Measurements from ENCODE around the gene HOXD4.

DNA sequence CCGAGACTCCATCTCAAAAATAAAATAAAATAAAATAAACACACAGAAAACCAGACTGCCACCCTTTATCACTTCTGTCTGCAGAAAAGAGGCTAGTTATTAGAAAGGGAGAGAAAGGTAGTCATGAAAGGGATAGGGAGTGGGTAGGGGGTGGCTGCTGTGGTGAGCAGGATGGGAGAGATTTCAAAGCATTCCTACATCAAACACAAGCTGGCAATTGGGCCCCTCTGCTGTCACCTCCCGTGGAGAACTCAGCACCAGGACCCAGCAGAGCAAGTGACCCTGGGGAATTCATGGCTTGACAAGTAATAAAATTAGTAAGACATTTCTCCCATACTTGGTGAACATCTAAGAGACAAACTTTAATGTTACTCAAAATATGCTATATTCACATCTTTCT, 33.4 kb downstream of the HOXD4 start:
- TF ChIP-seq, protein P1, sequence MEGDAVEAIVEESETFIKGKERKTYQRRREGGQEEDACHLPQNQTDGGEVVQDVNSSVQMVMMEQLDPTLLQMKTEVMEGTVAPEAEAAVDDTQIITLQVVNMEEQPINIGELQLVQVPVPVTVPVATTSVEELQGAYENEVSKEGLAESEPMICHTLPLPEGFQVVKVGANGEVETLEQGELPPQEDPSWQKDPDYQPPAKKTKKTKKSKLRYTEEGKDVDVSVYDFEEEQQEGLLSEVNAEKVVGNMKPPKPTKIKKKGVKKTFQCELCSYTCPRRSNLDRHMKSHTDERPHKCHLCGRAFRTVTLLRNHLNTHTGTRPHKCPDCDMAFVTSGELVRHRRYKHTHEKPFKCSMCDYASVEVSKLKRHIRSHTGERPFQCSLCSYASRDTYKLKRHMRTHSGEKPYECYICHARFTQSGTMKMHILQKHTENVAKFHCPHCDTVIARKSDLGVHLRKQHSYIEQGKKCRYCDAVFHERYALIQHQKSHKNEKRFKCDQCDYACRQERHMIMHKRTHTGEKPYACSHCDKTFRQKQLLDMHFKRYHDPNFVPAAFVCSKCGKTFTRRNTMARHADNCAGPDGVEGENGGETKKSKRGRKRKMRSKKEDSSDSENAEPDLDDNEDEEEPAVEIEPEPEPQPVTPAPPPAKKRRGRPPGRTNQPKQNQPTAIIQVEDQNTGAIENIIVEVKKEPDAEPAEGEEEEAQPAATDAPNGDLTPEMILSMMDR (IDR thresholded peaks at IDR 0.05), result no peak
- TF ChIP-seq POLR2A (IDR thresholded peaks at IDR 0.05) (no peak), EP300 (IDR thresholded peaks at IDR 0.05) (no peak)
